Activated T-helper 17 cell treated with anti-CD3 and anti-CD28 coated beads, Interleukin-2, amount 50 U/mL, for 72 hours (primary cell): ENCODE data around the gene CIBAR2. TPM values are rescaled to one million over a fixed set of nuclear protein-coding genes. Genes with fewer than 3 reads are reported as not detected.

ENCODE experiments used
- ATAC-seq: fragments of 150-1000 bp; cut with Tn5 transposase; replicated peaks from 2 replicates; pipeline ENCODE4 v1.10.0; 2021; ENCODE audit warnings: mild to moderate bottlenecking, moderate library complexity
- H3K27ac Mint-ChIP-seq: one replicate; pipeline ENCODE4 v1.8.0; 2022; ENCODE audit warnings: mixed read lengths
- H3K27me3 Mint-ChIP-seq: one replicate; pipeline ENCODE4 v1.8.0; 2022; ENCODE audit warnings: mixed read lengths
- H3K36me3 Mint-ChIP-seq: one replicate; pipeline ENCODE4 v1.8.0; 2022; ENCODE audit warnings: low read depth, mild to moderate bottlenecking, mixed read lengths
- H3K4me1 Mint-ChIP-seq: one replicate; pipeline ENCODE4 v1.8.0; 2022; ENCODE audit warnings: mixed read lengths
- H3K4me3 Mint-ChIP-seq: one replicate; pipeline ENCODE4 v1.8.0; 2022; ENCODE audit warnings: mild to moderate bottlenecking, mixed read lengths
- H3K9me3 Mint-ChIP-seq: one replicate; pipeline ENCODE4 v1.8.0; 2022; ENCODE audit warnings: mixed read lengths
- total RNA-seq, 2 donors: library from RNA; stranded (reverse); gene quantifications; one replicate each; pipeline ENCODE4 v1.2.3, GENCODE V29; 2022

The CIBAR2 gene
- total RNA-seq, 2 donors from 2014 or later: 0.34 TPM; not detected in 1

DNA sequence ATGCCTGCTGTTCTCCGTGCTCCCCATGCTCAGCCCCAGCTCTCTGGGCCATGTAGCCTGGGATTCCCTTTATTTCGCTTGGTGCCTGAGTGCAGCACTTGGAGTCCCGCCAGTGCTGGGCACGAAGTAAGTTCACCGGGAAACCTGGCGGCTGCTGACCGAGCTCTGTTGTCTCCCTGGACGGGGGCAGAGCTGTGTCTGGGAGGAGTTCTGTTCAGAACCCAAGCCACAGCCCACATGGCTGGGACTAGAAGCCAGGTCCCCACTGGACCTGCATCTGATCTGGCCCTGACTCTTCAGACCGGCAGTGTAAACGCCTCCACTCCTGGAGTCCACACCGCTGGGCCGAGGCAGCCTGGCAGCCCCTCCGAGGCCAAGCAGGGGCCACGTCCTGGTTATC, 37.5 kb upstream of the CIBAR2 start:
- Mint-ChIP-seq H3K9me3 (no peaks in the 10 kb centered on the region), H3K27me3 (peaks cover 7% of the 10 kb centered on the region), H3K27ac (no peak overlapping the region), H3K36me3 (no peaks in the 10 kb centered on the region), H3K4me3 (no peak overlapping the region), H3K4me1 (peaks cover 8% of the 10 kb centered on the region)
- ATAC-seq: no peak

DNA sequence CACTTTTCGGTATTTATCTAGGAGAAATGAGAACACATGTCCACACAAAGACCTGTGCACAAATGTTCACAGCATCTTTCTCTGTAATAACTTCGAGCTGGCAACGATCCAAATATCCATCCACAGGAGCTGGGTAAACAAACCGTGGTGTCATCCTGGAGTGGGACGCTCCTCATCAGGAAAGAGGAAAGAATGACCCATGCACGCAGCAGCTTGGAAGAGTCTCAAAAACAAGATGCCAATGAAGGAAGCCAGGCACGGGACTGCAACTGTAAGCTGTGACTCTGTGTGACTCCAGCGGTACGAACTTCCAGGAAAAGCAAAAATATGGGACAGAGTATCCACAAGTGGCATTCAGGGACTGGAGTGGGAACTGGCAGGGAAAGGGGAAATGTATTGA, 36.7 kb upstream of the CIBAR2 start:
- no peak overlapping the region for H3K27ac Mint-ChIP-seq
- H3K27me3 Mint-ChIP-seq: peaks cover 7% of the 10 kb centered on the region
- H3K36me3 Mint-ChIP-seq: no peaks in the 10 kb centered on the region
- no peak for ATAC-seq
- H3K4me3 Mint-ChIP-seq: no peak overlapping the region
- H3K9me3 Mint-ChIP-seq: no peaks in the 10 kb centered on the region
- H3K4me1 Mint-ChIP-seq: peaks cover 8% of the 10 kb centered on the region

DNA sequence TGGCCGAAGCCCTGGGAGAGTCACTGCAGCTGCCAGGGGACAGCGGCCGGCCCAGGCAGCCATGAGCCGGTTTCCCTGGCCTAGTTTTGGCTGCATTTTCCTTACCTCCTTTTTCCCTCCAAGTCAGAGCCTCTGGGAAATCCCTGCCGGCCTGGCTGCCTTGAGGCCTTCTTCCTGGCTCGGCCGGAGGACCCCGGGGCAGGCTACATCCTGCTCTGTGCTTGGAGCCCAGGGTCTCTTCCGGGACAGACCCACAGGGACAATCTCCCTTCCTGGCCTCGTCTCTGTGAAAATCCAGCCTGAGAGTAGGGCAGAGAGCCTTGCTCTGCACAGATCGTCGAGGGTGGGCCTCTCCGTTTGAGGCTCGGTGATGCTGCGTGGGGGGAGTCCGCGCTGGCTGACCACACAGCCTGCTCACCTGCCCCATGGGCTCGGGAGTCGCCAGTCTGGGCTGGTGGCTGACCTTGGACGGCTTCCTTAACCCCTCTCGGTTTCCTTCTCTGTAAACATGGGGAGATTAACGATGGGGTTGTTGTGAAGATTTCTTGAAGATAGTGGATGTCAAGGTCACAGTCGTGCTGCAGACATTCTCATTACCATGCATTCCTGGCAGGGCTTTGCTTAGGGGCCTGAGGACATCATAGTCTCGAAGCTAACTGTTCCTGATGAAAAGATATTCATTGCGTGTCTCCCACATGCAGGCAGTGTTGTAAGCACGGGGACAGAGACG, 34.8 kb upstream of the CIBAR2 start:
- Mint-ChIP-seq H3K4me3 (no peak overlapping the region), H3K27ac (no peak overlapping the region), H3K27me3 (peaks cover 7% of the 10 kb centered on the region), H3K9me3 (no peaks in the 10 kb centered on the region), H3K4me1 (peaks cover 8% of the 10 kb centered on the region), H3K36me3 (no peaks in the 10 kb centered on the region)
- no peak for ATAC-seq

DNA sequence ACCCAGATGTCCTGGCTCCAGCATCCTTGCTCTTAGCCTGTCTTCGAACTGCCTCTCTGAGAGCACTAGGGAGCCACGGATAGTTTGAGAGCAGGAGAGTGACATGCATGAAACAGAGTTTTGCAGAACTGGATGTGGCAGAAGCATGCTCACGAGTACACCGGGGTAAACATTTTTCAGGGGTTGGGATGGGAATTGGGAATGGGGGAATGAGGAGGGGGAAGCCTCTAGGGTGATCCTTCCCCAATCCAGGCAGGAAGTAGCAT, 34.2 kb upstream of the CIBAR2 start:
- ATAC-seq: no peak
- Mint-ChIP-seq H3K27ac (no peak overlapping the region), H3K27me3 (peaks cover 7% of the 10 kb centered on the region), H3K4me3 (no peak overlapping the region), H3K36me3 (no peaks in the 10 kb centered on the region), H3K4me1 (peaks cover 8% of the 10 kb centered on the region), H3K9me3 (no peaks in the 10 kb centered on the region)

- no peaks in the 10 kb centered on the region for H3K36me3 Mint-ChIP-seq
- H3K4me1 Mint-ChIP-seq: peaks cover 3% of the 10 kb centered on the region
- peaks cover 4% of the 10 kb centered on the region for H3K27me3 Mint-ChIP-seq
- H3K4me3 Mint-ChIP-seq: no peak overlapping the region
- ATAC-seq: no peak
- H3K9me3 Mint-ChIP-seq: no peaks in the 10 kb centered on the region
- no peak overlapping the region for H3K27ac Mint-ChIP-seq
These were observed 33.7 kb upstream of the CIBAR2 start for GRCh38 chr16:85145734-85146531.

DNA sequence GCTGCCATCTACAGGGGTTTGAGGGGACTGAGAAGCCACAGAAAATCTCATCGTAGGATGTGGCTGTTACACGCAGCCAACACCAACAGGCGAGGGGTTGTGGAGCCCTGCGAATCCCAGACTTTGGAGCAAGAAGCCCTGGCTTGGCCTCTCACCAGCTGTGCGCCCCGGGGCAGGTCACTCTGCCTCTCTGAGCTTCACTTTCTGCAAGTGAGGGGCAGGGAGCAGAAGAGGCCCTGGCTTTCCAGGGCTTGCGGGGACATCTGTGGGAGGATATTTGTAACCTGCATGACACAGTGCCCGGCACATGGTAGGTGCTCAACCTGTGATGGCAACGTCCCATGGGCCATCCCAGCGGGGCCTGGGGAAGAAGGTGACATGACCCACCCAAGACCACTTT, 32.9 kb upstream of the CIBAR2 start:
- Mint-ChIP-seq H3K36me3 (no peaks in the 10 kb centered on the region), H3K27ac (no peak overlapping the region), H3K27me3 (no peaks in the 10 kb centered on the region), H3K4me3 (no peak overlapping the region), H3K4me1 (no peaks in the 10 kb centered on the region), H3K9me3 (no peaks in the 10 kb centered on the region)
- ATAC-seq: no peak

DNA sequence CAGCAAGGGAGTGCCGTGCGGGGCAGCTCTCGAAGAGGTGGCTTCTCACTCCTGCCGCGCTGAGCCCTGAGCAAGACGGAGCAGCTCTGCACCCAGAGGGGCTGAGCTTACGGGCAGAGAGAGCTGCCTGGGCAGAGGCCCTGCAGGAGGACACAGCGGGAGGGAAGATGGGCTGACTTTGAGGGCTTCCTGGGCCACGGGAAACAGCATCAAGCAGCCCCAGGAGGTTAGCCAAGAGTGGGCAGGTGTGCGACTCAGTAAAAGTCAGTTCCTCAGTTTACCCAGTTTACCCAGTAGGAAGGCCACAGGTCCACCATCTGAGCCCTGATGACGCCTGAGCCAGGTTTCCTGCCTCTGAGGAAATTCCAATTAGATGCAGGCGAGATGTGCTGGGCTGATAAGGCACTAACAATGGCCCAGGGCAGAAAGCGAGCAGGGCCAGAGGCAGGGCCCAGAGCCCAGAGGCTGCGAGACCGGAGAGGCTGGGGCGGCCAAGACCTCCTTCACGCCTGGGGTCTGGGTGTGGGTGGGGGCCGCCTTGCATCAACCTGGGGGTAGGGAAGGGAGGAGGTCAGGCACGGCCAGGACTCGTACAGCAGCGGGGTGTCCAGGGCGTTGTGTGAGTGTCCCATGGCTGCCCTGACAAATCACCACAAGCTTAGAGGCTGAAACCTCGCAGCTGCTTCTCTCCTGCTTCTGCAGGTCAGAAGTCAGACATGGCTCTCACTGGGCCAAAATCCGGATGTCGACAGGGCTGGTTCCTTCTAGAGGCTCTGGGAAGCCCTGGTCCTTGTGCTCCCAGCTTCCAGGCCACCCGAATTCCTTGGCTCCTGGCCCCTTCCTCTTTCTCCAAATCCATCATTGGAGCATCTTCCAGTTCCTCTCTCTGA, 32.0 kb upstream of the CIBAR2 start:
- ATAC-seq: no peak
- Mint-ChIP-seq H3K36me3 (no peaks in the 10 kb centered on the region), H3K4me1 (peaks cover 4% of the 10 kb centered on the region), H3K27ac (no peak overlapping the region), H3K27me3 (peaks cover 7% of the 10 kb centered on the region), H3K4me3 (no peak overlapping the region), H3K9me3 (no peaks in the 10 kb centered on the region)

DNA sequence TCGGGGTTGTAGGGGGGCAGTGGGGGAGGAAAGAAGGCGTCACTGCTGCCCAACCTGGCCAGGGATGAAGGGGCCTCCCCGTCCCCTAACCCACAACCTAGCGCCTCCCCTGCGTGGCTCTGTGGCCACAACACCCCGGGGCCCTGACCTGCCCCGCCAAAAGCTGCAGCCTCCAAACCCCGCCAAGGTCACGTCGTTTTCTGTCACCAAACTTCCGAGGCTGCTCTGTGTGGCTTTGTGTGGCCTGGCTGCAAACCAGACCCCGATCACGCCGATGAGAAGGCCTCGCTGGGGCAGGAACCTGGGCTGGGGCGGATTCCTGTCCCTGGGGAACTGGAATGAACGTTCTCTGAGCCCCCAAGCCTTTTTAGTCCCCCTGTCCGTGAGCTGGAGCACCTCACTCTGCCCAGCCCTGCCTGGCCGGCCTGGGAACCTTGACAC, 30.5 kb upstream of the CIBAR2 start:
- Mint-ChIP-seq H3K4me3 (no peak overlapping the region), H3K9me3 (no peaks in the 10 kb centered on the region), H3K27ac (no peak overlapping the region), H3K4me1 (peaks cover 8% of the 10 kb centered on the region), H3K36me3 (no peaks in the 10 kb centered on the region), H3K27me3 (peaks cover 22% of the 10 kb centered on the region)
- ATAC-seq: no peak

- no peak overlapping the region for H3K27ac Mint-ChIP-seq
- no peak overlapping the region for H3K4me3 Mint-ChIP-seq
- ATAC-seq: no peak
- peaks cover 10% of the 10 kb centered on the region for H3K4me1 Mint-ChIP-seq
- no peaks in the 10 kb centered on the region for H3K36me3 Mint-ChIP-seq
- no peaks in the 10 kb centered on the region for H3K9me3 Mint-ChIP-seq
- H3K27me3 Mint-ChIP-seq: peaks cover 25% of the 10 kb centered on the region
These were observed 29.8 kb upstream of the CIBAR2 start for GRCh38 chr16:85142129-85142513.

DNA sequence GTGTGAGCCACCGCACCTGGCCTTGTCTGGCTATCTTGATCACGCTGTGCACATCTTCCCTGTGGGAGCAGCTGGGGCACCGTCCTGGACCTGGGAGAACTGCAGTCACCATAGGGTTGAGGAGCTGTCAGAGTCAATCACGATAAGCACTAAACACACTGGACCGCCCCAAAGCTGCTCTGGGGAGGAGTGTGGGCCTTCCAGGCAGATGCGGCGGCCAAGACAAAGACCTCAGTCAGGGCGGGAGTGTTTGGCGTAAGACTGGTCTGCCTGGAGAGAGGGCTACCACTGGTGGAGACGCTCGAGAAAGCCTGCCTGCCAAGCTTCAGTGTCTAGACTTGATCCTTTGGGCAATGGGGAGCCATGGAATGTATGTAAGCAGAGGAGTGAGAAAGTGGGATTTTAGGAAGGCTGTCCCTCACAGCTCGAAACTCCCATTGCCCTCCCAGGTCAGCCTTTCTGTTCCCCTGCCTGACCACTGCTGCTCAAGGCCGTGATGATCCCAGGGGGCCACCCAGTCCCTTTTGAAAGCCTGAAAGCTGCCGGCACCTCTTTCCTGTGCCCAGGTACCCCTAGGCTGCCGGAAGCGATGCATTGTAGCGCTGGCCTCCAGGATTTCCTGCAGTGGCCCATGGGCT, 29.3 kb upstream of the CIBAR2 start:
- peaks cover 10% of the 10 kb centered on the region for H3K4me1 Mint-ChIP-seq
- no peak for ATAC-seq
- no peak overlapping the region for H3K4me3 Mint-ChIP-seq
- no peaks in the 10 kb centered on the region for H3K9me3 Mint-ChIP-seq
- peaks cover 28% of the 10 kb centered on the region for H3K27me3 Mint-ChIP-seq
- H3K27ac Mint-ChIP-seq: no peak overlapping the region
- no peaks in the 10 kb centered on the region for H3K36me3 Mint-ChIP-seq

- Mint-ChIP-seq H3K27me3 (peaks cover 32% of the 10 kb centered on the region), H3K4me3 (no peak overlapping the region), H3K4me1 (peaks cover 10% of the 10 kb centered on the region), H3K36me3 (no peaks in the 10 kb centered on the region), H3K27ac (no peak overlapping the region), H3K9me3 (no peaks in the 10 kb centered on the region)
- ATAC-seq: no peak
These were observed 28.3 kb upstream of the CIBAR2 start for GRCh38 chr16:85140455-85141012.

DNA sequence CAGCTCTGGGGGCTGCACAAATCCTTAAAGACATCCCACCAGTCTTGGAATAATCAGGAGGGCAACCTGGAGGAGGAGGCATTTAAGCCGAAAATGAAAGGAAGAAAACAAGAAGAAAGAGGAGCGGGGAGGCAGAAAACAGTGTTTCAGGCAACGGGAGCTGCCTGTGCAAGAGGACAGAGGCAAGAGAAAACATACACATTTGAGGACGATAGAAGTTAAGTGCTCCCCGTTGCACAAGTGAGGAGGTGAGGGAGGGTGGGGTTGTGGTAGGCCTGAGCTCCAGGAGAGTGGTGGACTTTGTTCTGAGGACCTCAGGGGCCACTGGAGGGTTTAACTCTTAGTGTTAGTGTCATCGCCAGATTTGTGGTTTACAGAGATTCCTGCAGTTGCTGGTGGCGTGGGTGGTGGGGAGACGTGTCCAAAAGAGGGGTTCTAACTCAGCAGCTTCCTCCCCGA, 27.6 kb upstream of the CIBAR2 start:
- Mint-ChIP-seq H3K27ac (no peak overlapping the region), H3K4me3 (no peak overlapping the region), H3K27me3 (peaks cover 32% of the 10 kb centered on the region), H3K9me3 (no peaks in the 10 kb centered on the region), H3K4me1 (peaks cover 10% of the 10 kb centered on the region), H3K36me3 (no peaks in the 10 kb centered on the region)
- no peak for ATAC-seq

DNA sequence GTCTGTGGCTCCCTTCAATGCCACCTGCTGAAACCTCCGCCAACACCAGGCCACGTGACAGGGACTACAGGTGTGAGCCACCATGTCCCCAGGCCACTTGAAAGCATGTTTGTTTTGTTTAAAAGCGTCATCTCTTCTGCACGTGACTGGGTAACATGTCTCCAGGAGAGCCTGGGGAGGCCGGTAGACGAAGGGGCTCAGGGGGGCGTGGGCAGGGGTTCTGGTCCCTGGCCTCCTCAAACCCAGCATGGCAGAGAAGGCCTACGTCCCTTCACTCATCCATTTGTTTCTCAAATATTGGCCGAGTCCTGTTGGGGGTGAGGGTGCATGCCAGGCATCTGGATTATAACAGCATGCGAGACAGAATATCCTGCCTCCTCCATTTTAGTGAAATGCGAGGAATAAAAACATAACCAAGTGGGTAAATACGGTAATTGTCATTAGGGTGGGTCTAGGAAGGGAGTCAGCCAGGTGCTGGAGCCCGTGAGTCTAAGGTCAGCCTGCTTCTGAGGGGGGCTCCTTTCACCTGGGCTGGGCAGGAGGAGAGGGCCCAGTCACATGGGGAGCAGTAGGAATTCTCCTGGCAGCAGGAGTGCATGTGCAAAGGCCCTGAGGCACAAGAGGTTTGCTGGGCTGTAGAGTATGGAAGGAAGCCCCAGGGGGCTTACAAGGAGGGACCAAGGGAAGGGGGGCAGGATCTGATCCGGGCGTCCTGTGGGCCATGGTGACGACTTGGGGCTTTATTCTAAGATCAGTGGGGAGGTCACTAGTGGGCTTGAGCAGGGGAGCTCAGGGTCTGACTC, 26.8 kb upstream of the CIBAR2 start:
- Mint-ChIP-seq H3K36me3 (no peaks in the 10 kb centered on the region), H3K9me3 (no peaks in the 10 kb centered on the region), H3K4me1 (peaks cover 10% of the 10 kb centered on the region), H3K4me3 (no peak overlapping the region), H3K27me3 (peaks cover 32% of the 10 kb centered on the region), H3K27ac (no peak overlapping the region)
- ATAC-seq: no peak
